HL-60 (cell line): ENCODE data around the gene PIK3R1.
A peak's percentile ranks its signal among the peaks of the same experiment; 100 is the strongest.

Experiments
- DNase-seq, 2 experiments: peaks; one replicate each; pipeline ENCODE4 v3.0.0-alpha.2; 2010 to 2020; ENCODE audit warnings: low read depth in 1 of 2, low spot score in 1 of 2
- H3K27ac ChIP-seq: fragments of 250-450 bp; sonication (Bioruptor Pico); replicated peaks from 2 replicates; pipeline ENCODE4 v1.5.1; 2020; ENCODE audit warnings: mild to moderate bottlenecking, moderate library complexity
- H3K27me3 ChIP-seq: fragments of 250-450 bp; sonication (Bioruptor Pico); 2 replicates; pipeline ENCODE4 v1.5.1; 2021; ENCODE audit warnings: mild to moderate bottlenecking, moderate library complexity; ENCODE audit not compliant: insufficient read depth, poor library complexity, severe bottlenecking
- H3K4me3 ChIP-seq: replicated peaks from 2 replicates; pipeline ENCODE4 v1.5.1; 2011; ENCODE audit warnings: mild to moderate bottlenecking, control low read depth, low read length; ENCODE audit not compliant: insufficient read depth
- GABPA ChIP-seq: IDR thresholded peaks from 2 replicates; pipeline ENCODE4 v1.6.1; 2012; ENCODE audit warnings: low read depth
- POLR2AphosphoS5 ChIP-seq: IDR thresholded peaks from 2 replicates; pipeline ENCODE4 v1.6.1; 2012; ENCODE audit warnings: low read depth
- SPI1 ChIP-seq: IDR thresholded peaks from 2 replicates; pipeline ENCODE4 v1.6.1; 2012; ENCODE audit warnings: low read depth, mild to moderate bottlenecking, borderline replicate concordance
- TF ChIP-seq, protein P1 (sequence below): IDR thresholded peaks from one replicate; pipeline ENCODE4 v1.5.1; 2011; ENCODE audit warnings: low read length, control low read depth, inconsistent platforms; ENCODE audit not compliant: insufficient read depth
- TF ChIP-seq, protein P2 (sequence below): IDR thresholded peaks from 2 replicates; pipeline ENCODE4 v1.6.1; 2012; ENCODE audit warnings: low read depth; ENCODE audit not compliant: insufficient replicate concordance

Gene PIK3R1

DNA sequence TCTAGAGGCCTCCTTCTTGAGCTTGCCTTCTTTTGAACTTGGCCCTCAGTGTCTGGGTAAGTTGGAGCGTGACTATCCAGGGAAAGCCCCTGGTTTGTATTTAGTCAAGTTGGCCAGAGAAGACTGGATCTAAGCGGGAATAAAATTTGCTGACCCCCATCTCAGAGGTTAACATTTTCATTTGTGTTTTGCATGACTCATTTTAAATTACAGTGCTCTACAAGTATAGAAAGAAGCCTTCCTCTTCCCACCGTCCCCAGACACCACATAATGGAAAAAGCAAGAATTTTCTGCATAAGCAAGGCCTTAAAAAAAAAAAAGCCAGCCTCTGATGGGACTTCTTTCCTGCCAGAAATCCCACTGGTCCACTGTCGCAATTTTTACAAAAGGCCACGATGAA, 27.2 kb downstream of the PIK3R1 start:
- DNase-seq, result no peak
- Histone ChIP-seq H3K27me3 (no peaks in the 10 kb centered on the region), H3K4me3 (no peak overlapping the region), H3K27ac (peak overlapping the region; percentile 55; the same call in 1 of the 2 replicates)
- TF ChIP-seq SPI1, result no peak
- TF ChIP-seq, protein P1, sequence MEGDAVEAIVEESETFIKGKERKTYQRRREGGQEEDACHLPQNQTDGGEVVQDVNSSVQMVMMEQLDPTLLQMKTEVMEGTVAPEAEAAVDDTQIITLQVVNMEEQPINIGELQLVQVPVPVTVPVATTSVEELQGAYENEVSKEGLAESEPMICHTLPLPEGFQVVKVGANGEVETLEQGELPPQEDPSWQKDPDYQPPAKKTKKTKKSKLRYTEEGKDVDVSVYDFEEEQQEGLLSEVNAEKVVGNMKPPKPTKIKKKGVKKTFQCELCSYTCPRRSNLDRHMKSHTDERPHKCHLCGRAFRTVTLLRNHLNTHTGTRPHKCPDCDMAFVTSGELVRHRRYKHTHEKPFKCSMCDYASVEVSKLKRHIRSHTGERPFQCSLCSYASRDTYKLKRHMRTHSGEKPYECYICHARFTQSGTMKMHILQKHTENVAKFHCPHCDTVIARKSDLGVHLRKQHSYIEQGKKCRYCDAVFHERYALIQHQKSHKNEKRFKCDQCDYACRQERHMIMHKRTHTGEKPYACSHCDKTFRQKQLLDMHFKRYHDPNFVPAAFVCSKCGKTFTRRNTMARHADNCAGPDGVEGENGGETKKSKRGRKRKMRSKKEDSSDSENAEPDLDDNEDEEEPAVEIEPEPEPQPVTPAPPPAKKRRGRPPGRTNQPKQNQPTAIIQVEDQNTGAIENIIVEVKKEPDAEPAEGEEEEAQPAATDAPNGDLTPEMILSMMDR, result no peak
- TF ChIP-seq, protein P2, sequence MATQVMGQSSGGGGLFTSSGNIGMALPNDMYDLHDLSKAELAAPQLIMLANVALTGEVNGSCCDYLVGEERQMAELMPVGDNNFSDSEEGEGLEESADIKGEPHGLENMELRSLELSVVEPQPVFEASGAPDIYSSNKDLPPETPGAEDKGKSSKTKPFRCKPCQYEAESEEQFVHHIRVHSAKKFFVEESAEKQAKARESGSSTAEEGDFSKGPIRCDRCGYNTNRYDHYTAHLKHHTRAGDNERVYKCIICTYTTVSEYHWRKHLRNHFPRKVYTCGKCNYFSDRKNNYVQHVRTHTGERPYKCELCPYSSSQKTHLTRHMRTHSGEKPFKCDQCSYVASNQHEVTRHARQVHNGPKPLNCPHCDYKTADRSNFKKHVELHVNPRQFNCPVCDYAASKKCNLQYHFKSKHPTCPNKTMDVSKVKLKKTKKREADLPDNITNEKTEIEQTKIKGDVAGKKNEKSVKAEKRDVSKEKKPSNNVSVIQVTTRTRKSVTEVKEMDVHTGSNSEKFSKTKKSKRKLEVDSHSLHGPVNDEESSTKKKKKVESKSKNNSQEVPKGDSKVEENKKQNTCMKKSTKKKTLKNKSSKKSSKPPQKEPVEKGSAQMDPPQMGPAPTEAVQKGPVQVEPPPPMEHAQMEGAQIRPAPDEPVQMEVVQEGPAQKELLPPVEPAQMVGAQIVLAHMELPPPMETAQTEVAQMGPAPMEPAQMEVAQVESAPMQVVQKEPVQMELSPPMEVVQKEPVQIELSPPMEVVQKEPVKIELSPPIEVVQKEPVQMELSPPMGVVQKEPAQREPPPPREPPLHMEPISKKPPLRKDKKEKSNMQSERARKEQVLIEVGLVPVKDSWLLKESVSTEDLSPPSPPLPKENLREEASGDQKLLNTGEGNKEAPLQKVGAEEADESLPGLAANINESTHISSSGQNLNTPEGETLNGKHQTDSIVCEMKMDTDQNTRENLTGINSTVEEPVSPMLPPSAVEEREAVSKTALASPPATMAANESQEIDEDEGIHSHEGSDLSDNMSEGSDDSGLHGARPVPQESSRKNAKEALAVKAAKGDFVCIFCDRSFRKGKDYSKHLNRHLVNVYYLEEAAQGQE, result no peak
- TF ChIP-seq GABPA, result no peak
- no peak for TF ChIP-seq POLR2AphosphoS5

DNA sequence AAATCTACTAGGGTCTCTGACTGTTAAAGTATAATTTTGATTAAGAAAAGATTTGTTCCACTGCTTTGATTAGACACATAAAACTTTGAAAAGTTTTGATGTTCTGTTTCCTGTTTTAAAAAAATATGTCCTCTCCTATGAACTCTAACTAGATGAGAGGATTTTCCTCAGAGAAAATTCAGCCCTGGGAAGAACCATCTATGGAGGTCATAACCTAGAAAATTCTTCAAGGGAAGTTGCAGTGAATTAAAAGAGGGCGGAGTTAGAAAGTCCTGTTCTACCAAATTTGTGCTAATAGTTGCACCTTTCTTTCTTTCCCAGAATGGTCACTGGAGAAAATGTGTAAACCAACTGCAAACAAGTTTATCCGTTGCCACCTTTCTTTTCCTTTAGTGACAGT, 27.7 kb downstream of the PIK3R1 start:
- Histone ChIP-seq H3K27ac (peak overlapping the region; percentile 55), H3K4me3 (no peak overlapping the region), H3K27me3 (no peaks in the 10 kb centered on the region)
- DNase-seq, result no peak
- TF ChIP-seq, protein P2, result no peak
- TF ChIP-seq, protein P1, result no peak
- TF ChIP-seq POLR2AphosphoS5 (no peak), GABPA (no peak), SPI1 (no peak)

DNA sequence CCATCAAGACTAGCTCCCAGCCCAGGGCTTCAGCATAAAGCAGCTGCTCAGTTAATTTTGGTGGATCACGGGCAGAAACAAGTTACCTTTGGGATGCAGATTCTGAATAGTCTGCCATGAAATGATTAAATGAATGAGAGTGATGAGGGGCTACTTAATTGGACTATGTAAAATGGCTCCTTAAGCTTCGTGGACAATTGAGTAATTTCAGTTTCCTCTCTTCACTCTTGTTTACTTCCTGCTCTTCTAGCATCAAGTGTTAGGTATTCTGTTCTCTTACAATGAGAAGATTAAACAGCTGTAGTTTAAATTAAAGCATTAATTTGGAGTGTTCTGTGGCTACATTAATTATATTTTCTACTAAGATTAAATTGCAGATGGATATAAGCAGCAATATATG, 28.1 kb downstream of the PIK3R1 start:
- Histone ChIP-seq H3K27ac (peak overlapping the region; percentile 55), H3K27me3 (no peaks in the 10 kb centered on the region), H3K4me3 (no peak overlapping the region)
- TF ChIP-seq GABPA (no peak), POLR2AphosphoS5 (no peak)
- TF ChIP-seq, protein P2, result no peak
- TF ChIP-seq, protein P1, result no peak
- DNase-seq, result no peak
